Uterus (tissue), 4 donors: ENCODE results near the gene LOX. TPM values are rescaled to one million over a fixed set of nuclear protein-coding genes. Genes with fewer than 3 reads are reported as not detected.

Source experiments
- DNase-seq, 2 donors: peaks; one replicate each; pipeline ENCODE4 v3.0.0-alpha.2; 2019 to 2020
- H3K27ac ChIP-seq, 2 donors: fragments of 200-600 bp; sonication (generic); 1 replicate in 1 of 2; 2 replicates in 1 of 2; pipeline ENCODE4 v1.5.1; 2016 to 2018
- H3K27me3 ChIP-seq, 2 donors: fragments of 200-600 bp; sonication (generic); one replicate each; pipeline ENCODE4 v1.5.1; 2018 to 2019; ENCODE audit warnings: control low read depth in 1 of 2
- H3K36me3 ChIP-seq, 2 donors: fragments of 200-600 bp; sonication (generic); one replicate each; pipeline ENCODE4 v1.5.1; 2019; ENCODE audit warnings: control low read depth in 1 of 2
- H3K4me1 ChIP-seq, 2 donors: fragments of 200-600 bp; sonication (generic); one replicate each; pipeline ENCODE4 v1.5.1; 2018 to 2019; ENCODE audit warnings: control low read depth in 1 of 2
- H3K4me3 ChIP-seq, 2 donors: fragments of 200-600 bp; sonication (generic); 1 replicate in 1 of 2; 2 replicates in 1 of 2; pipeline ENCODE4 v1.5.1; 2018 to 2019; ENCODE audit warnings: mild to moderate bottlenecking in 1 of 2
- H3K9me3 ChIP-seq, 2 donors: fragments of 200-600 bp; sonication (generic); one replicate each; pipeline ENCODE4 v1.5.1; 2019; ENCODE audit warnings: control low read depth in 1 of 2
- CTCF ChIP-seq, 4 experiments: fragments of 200-600 bp in 2 of 4; fragments of 450-650 bp in 2 of 4; sonication (generic) in 2 of 4; IDR thresholded peaks; one replicate each; pipeline ENCODE4 v1.5.1; 2016 to 2019; ENCODE audit warnings: antibody characterized with exemption in 4 of 4, mild to moderate bottlenecking in 2 of 4, moderate library complexity in 1 of 4
- POLR2A ChIP-seq, 2 donors: fragments of 450-650 bp; IDR thresholded peaks; one replicate each; pipeline ENCODE4 v1.6.1; 2016; ENCODE audit warnings: antibody characterized with exemption in 2 of 2, mild to moderate bottlenecking in 1 of 2, moderate library complexity in 1 of 2
- intact Hi-C: fragments of 100-400 bp; cut with DNase I; formaldehyde crosslinking; loops from one replicate; pipeline ENCODE4 v1.15.1; 2023; ENCODE audit warnings: low total_unique reads
- total RNA-seq, 4 donors: library from RNA; depleted of rRNA in 3 of 4; stranded (reverse); fragments of >200 nt in 3 of 4; gene quantifications; one replicate each; pipeline versions ENCODE4 v1.1.0 to v1.2.4, GENCODE V29; 2014 to 2023
- donor health status: DM: yes; HTN: yes; CAD: no.

The LOX gene
- total RNA-seq, 4 donors from 2014 or later = 5.6 to 78.3 (median 22.5) TPM

GRCh38 chr5:122107016-122107415 lies 29.0 kb upstream of the LOX start:
- no peak for DNase-seq
- TF ChIP-seq CTCF (IDR thresholded peaks at IDR 0.05) (no peak), POLR2A (IDR thresholded peaks at IDR 0.05) (no peak)
- H3K4me3 ChIP-seq = no peak overlapping the region
- intact Hi-C loops = no loop called here
- H3K27ac ChIP-seq = no peak overlapping the region
- H3K27me3 ChIP-seq = no peaks in the 10 kb centered on the region
- H3K4me1 ChIP-seq = no peaks in the 10 kb centered on the region
- no peaks in the 10 kb centered on the region for H3K9me3 ChIP-seq
- H3K36me3 ChIP-seq = no peaks in the 10 kb centered on the region

GRCh38 chr5:122105909-122106308 lies 27.9 kb upstream of the LOX start:
- Histone ChIP-seq H3K4me1 (no peaks in the 10 kb centered on the region), H3K36me3 (no peaks in the 10 kb centered on the region), H3K4me3 (no peak overlapping the region), H3K9me3 (no peaks in the 10 kb centered on the region), H3K27me3 (no peaks in the 10 kb centered on the region), H3K27ac (no peak overlapping the region)
- intact Hi-C loops = no loop called here
- no peak for DNase-seq
- no peak for TF ChIP-seq CTCF (IDR thresholded peaks at IDR 0.05)
- no peak for TF ChIP-seq POLR2A (IDR thresholded peaks at IDR 0.05)

GRCh38 chr5:122102825-122103224 lies 24.8 kb upstream of the LOX start:
- Histone ChIP-seq H3K4me1 (no peaks in the 10 kb centered on the region), H3K4me3 (no peak overlapping the region), H3K27ac (no peak overlapping the region), H3K27me3 (no peaks in the 10 kb centered on the region), H3K9me3 (no peaks in the 10 kb centered on the region), H3K36me3 (no peaks in the 10 kb centered on the region)
- intact Hi-C loops = no loop called here
- DNase-seq = no peak
- TF ChIP-seq POLR2A (IDR thresholded peaks at IDR 0.05) (no peak), CTCF (IDR thresholded peaks at IDR 0.05) (no peak)

GRCh38 chr5:122101636-122102285 lies 23.7 kb upstream of the LOX start:
- DNase-seq = no peak
- Histone ChIP-seq H3K36me3 (no peaks in the 10 kb centered on the region), H3K27ac (no peak overlapping the region), H3K4me3 (no peak overlapping the region), H3K9me3 (no peaks in the 10 kb centered on the region), H3K4me1 (no peaks in the 10 kb centered on the region), H3K27me3 (no peaks in the 10 kb centered on the region)
- TF ChIP-seq CTCF (IDR thresholded peaks at IDR 0.05) (peak; percentile 28 to 49 (median 40)), POLR2A (IDR thresholded peaks at IDR 0.05) (no peak)
- intact Hi-C loops = no loop called here

- Histone ChIP-seq H3K27ac (no peak overlapping the region), H3K27me3 (no peaks in the 10 kb centered on the region), H3K4me1 (no peaks in the 10 kb centered on the region), H3K9me3 (no peaks in the 10 kb centered on the region), H3K36me3 (no peaks in the 10 kb centered on the region), H3K4me3 (no peak overlapping the region)
- DNase-seq = no peak
- intact Hi-C loops = no loop called here
- no peak for TF ChIP-seq POLR2A (IDR thresholded peaks at IDR 0.05)
- TF ChIP-seq CTCF (IDR thresholded peaks at IDR 0.05) = no peak
These were observed 21.2 kb upstream of the LOX start for GRCh38 chr5:122099060-122099790.
